VCaP (cell line): Measurements from ENCODE around the gene TEN1.
A peak's percentile ranks its signal among the peaks of the same experiment; 100 is the strongest.

Experiments used
- H3K27ac ChIP-seq: fragments of 450-650 bp; 2 replicates; pipeline ENCODE4 v1.5.1; 2017
- TF ChIP-seq, protein P1 (sequence below): fragments of 450-650 bp; conservative IDR thresholded peaks from 2 replicates; pipeline ENCODE4 v1.5.1; 2017; ENCODE audit warnings: mild to moderate bottlenecking, moderate library complexity

The TEN1 gene

GRCh38 chr17:75965468-75965867 is 13.6 kb upstream of the TEN1 start:
- no peak overlapping the region for H3K27ac ChIP-seq

GRCh38 chr17:75969044-75969443 is 10.0 kb upstream of the TEN1 start:
- H3K27ac ChIP-seq = 0 out of 2 replicates have a peak overlapping the region, but pooled peaks have one; percentile 25

More at GRCh38 chr17:75965468-75965867, 13.6 kb upstream of the TEN1 start:
- TF ChIP-seq, protein P1, sequence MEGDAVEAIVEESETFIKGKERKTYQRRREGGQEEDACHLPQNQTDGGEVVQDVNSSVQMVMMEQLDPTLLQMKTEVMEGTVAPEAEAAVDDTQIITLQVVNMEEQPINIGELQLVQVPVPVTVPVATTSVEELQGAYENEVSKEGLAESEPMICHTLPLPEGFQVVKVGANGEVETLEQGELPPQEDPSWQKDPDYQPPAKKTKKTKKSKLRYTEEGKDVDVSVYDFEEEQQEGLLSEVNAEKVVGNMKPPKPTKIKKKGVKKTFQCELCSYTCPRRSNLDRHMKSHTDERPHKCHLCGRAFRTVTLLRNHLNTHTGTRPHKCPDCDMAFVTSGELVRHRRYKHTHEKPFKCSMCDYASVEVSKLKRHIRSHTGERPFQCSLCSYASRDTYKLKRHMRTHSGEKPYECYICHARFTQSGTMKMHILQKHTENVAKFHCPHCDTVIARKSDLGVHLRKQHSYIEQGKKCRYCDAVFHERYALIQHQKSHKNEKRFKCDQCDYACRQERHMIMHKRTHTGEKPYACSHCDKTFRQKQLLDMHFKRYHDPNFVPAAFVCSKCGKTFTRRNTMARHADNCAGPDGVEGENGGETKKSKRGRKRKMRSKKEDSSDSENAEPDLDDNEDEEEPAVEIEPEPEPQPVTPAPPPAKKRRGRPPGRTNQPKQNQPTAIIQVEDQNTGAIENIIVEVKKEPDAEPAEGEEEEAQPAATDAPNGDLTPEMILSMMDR = no peak

DNA sequence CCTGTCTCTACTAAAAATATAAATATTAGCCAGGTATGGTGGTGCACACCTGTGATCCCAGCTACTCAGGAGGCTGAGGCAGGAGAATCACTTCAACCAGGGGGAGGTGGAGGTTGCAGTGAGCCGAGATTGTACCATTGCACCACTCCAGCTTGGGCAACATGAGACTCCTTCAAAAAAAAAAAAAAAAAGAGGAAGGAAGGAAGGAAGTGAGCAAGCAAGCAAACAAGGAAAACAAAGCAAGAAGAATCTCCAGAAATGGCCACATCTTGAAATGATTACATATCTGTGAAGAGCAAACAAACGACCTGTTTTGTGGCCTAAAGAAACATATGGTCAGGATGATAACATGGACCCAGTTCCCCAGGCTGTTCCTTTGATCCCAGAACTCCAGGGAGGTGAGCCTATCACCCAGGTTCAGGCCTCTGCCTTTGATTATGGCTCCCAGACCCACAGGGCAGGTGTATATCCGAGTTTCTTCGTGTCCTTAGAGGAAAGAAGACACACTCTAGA is 9.0 kb upstream of the TEN1 start:
- H3K27ac ChIP-seq = peak overlapping the region; percentile 25

DNA sequence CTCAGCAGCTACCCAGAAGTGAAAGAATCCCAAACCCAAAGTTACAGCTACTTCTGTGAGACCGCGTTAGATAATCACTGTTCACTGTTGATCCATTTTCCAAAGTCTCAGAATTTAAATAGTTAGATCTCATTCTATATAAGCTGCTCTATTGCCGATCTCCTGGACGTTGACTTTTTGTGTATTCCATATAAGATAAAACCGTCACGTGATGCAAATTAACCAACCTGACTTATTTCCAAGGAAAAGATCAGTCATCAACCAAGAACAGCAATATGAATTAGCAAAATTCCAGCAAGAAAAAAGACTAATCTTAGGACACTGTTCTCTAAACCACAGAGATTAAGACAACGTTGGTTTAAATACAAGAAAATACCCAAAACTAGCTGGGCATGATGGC is 8.4 kb upstream of the TEN1 start:
- peak overlapping the region; percentile 25 for H3K27ac ChIP-seq
- TF ChIP-seq, protein P1 = no peak

More for the DNA sequence above, 9.0 kb upstream of the TEN1 start:
- TF ChIP-seq, protein P1 = no peak

DNA sequence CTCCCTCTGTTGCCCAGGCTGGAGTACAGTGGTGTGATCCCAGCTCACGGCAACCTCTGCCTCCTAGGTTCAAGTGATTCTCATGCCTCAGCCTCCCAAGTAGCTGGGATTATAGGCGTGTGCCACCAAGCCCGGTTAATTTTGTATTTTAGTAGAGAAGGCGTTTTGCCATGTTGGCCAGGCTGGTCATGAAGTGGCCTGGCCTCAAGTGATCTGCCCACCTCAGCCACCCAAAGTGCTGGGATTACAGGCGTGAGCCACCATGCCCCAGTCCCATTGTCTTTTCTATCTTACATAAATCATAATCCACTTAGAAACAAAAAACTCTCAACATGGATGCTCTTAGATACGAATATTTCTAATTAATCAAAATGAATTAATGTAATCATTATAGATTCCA is 3.9 kb upstream of the TEN1 start:
- H3K27ac ChIP-seq = peak overlapping the region; percentile 98; the same call in 1 of the 2 replicates

DNA sequence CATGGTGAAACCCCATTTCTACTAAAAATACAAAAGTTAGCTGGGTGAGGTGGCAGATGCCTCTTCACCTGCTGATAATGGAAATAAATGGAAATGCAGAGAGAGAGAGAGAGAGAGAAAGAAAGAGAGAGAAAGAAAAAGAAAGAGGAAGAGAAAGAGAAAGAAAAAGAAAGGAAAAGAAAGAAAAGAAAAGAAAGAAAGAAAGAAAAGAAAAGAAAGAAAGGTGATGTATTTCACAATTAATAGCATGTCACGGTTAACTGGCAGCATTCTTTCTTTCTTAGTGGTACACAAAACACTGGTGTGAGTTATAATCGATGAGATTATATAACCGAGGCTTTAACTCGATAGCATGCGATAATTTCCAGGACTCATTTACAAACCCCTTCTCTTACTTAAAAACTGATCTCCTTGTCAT is 3.3 kb upstream of the TEN1 start:
- H3K27ac ChIP-seq = peak overlapping the region; percentile 98; the same call in 1 of the 2 replicates
- TF ChIP-seq, protein P1 = no peak

GRCh38 chr17:75976175-75976848 is 2.7 kb upstream of the TEN1 start:
- TF ChIP-seq, protein P1 = no peak
- peak overlapping the region; percentile 98; the same call in 1 of the 2 replicates for H3K27ac ChIP-seq

- H3K27ac ChIP-seq = peak overlapping the region; percentile 98
- TF ChIP-seq, protein P1 = no peak
These were observed 706 bp downstream of the TEN1 start for GRCh38 chr17:75979705-75980187.
